SK-N-SH (cell line): ENCODE data around the gene MAD2L1. TPM values are rescaled to one million over a fixed set of nuclear protein-coding genes. Genes with fewer than 3 reads are reported as not detected.

ENCODE experiments used
- CTCF ChIA-PET: fragments of 300-600, 350-600 bp; formaldehyde crosslinking; extraction: SDS; loops from one replicate; lab custom pipeline; 2021; lab: Yijun Ruan, JAX
- POLR2A ChIA-PET: fragments of 350-600 bp; sonication (Branson Sonifier 250); formaldehyde crosslinking; extraction: SDS; loops from one replicate; lab custom pipeline; 2020; ENCODE audit warnings: antibody characterized with exemption, inconsistent platforms; lab: Yijun Ruan, JAX
- DNase-seq: peaks from one replicate; pipeline ENCODE4 v3.0.0; 2012
- H2AFZ ChIP-seq: fragments of 200-600 bp; sonication (generic); 2 replicates; pipeline ENCODE4 v1.8.1; 2016; ENCODE audit warnings: antibody characterized with exemption, mild to moderate bottlenecking, low read depth
- H3F3A ChIP-seq: fragments of 200-600 bp; sonication (generic); replicated peaks from 2 replicates; pipeline ENCODE3; 2016; ENCODE audit warnings: antibody characterized with exemption, mild to moderate bottlenecking; ENCODE audit not compliant: insufficient read depth
- H3K27ac ChIP-seq, 2 experiments: fragments of 200-500 bp in 1 of 2; fragments of 200-600 bp in 1 of 2; sonication (Bioruptor generic) in 1 of 2; sonication (generic), shearing (Covaris generic) in 1 of 2; 2 replicates each; pipeline versions ENCODE4 v1.5.1 to v1.6.1; 2014 to 2016; ENCODE audit warnings: low read depth in 2 of 2, inconsistent platforms in 1 of 2, low read length in 1 of 2, mild to moderate bottlenecking in 1 of 2, mixed read lengths in 1 of 2
- H3K27me3 ChIP-seq: fragments of 200-600 bp; sonication (generic), shearing (Covaris generic); 2 replicates; pipeline ENCODE4 v1.6.1; 2016; ENCODE audit warnings: mixed run types; ENCODE audit not compliant: insufficient read depth
- H3K36me3 ChIP-seq, 2 experiments: fragments of 200-500 bp in 1 of 2; fragments of 200-600 bp in 1 of 2; sonication (Bioruptor generic) in 1 of 2; sonication (generic) in 1 of 2; replicated peaks in 1 of 2; 2 replicates each; pipeline versions ENCODE3 to v1.5.1; 2014 to 2016; ENCODE audit warnings: low read length in 1 of 2, mild to moderate bottlenecking in 1 of 2; ENCODE audit not compliant: insufficient read depth in 2 of 2, control insufficient read depth in 1 of 2
- H3K4me1 ChIP-seq, 2 experiments: fragments of 200-500 bp in 1 of 2; fragments of 200-600 bp in 1 of 2; sonication (Bioruptor generic) in 1 of 2; sonication (generic), shearing (Covaris generic) in 1 of 2; 2 replicates each; pipeline versions ENCODE4 v1.5.1 to v1.6.1; 2014 to 2016; ENCODE audit warnings: low read depth in 1 of 2, low read length in 1 of 2, mixed run types in 1 of 2; ENCODE audit not compliant: insufficient read depth in 2 of 2, control insufficient read depth in 1 of 2
- H3K4me2 ChIP-seq: fragments of 200-600 bp; sonication (generic), shearing (Covaris generic); 2 replicates; pipeline ENCODE4 v1.6.1; 2017; ENCODE audit warnings: mixed run types
- H3K4me3 ChIP-seq, 2 experiments: fragments of 200-500 bp in 1 of 2; fragments of 200-600 bp in 1 of 2; sonication (Bioruptor generic) in 1 of 2; sonication (generic), shearing (Covaris generic) in 1 of 2; 2 replicates each; pipeline versions ENCODE4 v1.5.1 to v1.8.1; 2014 to 2016; ENCODE audit warnings: low read depth in 2 of 2, inconsistent platforms in 1 of 2, low read length in 1 of 2, mild to moderate bottlenecking in 1 of 2, mixed read lengths in 1 of 2, moderate library complexity in 1 of 2
- H3K79me2 ChIP-seq: fragments of 200-600 bp; sonication (generic); 2 replicates; pipeline ENCODE4 v1.8.1; 2017; ENCODE audit warnings: mild to moderate bottlenecking; ENCODE audit not compliant: insufficient read depth
- H3K9ac ChIP-seq: fragments of 200-600 bp; sonication (generic); 2 replicates; pipeline ENCODE4 v1.6.1; 2017; ENCODE audit warnings: mixed run types
- H3K9me2 ChIP-seq: fragments of 200-600 bp; sonication (generic); 2 replicates; pipeline ENCODE4 v1.6.1; 2017; ENCODE audit warnings: mixed run types
- H3K9me3 ChIP-seq: fragments of 200-600 bp; sonication (generic); 2 replicates; pipeline ENCODE4 v1.6.1; 2017; ENCODE audit warnings: mixed run types, mild to moderate bottlenecking, moderate library complexity
- H4K20me1 ChIP-seq: fragments of 200-600 bp; sonication (generic); 2 replicates; pipeline ENCODE4 v1.6.1; 2017; ENCODE audit warnings: mild to moderate bottlenecking, mixed run types; ENCODE audit not compliant: insufficient read depth
- CHD2 ChIP-seq: fragments of 150-350 bp; IDR thresholded peaks from 2 replicates; pipeline ENCODE4 v1.6.1; 2018; ENCODE audit warnings: low read length; ENCODE audit not compliant: partially characterized antibody
- ELF1 ChIP-seq: IDR thresholded peaks from 2 replicates; pipeline ENCODE4 v1.4.0; 2012
- EZH2phosphoT487 ChIP-seq: fragments of 200-600 bp; sonication (generic); IDR thresholded peaks from 2 replicates; pipeline ENCODE4 v1.6.1; 2017; ENCODE audit warnings: low read depth, mixed run types, mild to moderate bottlenecking, antibody characterized with exemption, moderate library complexity, borderline replicate concordance
- IRF3 ChIP-seq: fragments of 150-350 bp; IDR thresholded peaks from 2 replicates; pipeline ENCODE4 v1.6.1; 2016; ENCODE audit warnings: mild to moderate bottlenecking, low read depth, low read length
- MEF2A ChIP-seq: IDR thresholded peaks from 2 replicates; pipeline ENCODE4 v1.4.0; 2012; ENCODE audit warnings: low read depth, borderline replicate concordance
- NFIC ChIP-seq: IDR thresholded peaks from 2 replicates; pipeline ENCODE4 v1.4.0; 2012; ENCODE audit warnings: borderline replicate concordance
- NRF1 ChIP-seq: IDR thresholded peaks from 2 replicates; pipeline ENCODE4 v1.6.1; 2012; ENCODE audit warnings: low read depth, mild to moderate bottlenecking, low read length
- POLR2AphosphoS5 ChIP-seq: IDR thresholded peaks from 2 replicates; pipeline ENCODE4 v1.6.1; 2012; ENCODE audit warnings: low read depth, low read length
- SMC3 ChIP-seq: IDR thresholded peaks from 2 replicates; pipeline ENCODE4 v1.6.1; 2012; ENCODE audit warnings: low read depth, low read length, improper control_type of control experiment
- TCF12 ChIP-seq: IDR thresholded peaks from 2 replicates; pipeline ENCODE4 v1.4.0; 2012
- WGBS: methylation state at CpG from one replicate; pipeline ENCODE4 v1.1.6; 2017; ENCODE audit warnings: low lambda C conversion rate; 5-methylcytosine and 5-hydroxymethylcytosine counted together
- polyA plus RNA-seq, 3 experiments: library from polyadenylated mRNA; depleted of rRNA; stranded (reverse); fragments of >200 nt; gene quantifications; 2 replicates each; pipeline ENCODE4 v1.2.3, GENCODE V29; 2012
- TF ChIP-seq, protein P1 (sequence below): IDR thresholded peaks from 2 replicates; pipeline ENCODE4 v1.4.0; 2012; ENCODE audit warnings: low read depth, borderline replicate concordance
- TF ChIP-seq, protein P2 (sequence below): IDR thresholded peaks from 2 replicates; pipeline ENCODE4; 2012
- TF ChIP-seq, protein P3 (sequence below): IDR thresholded peaks from 2 replicates; pipeline ENCODE4 v1.6.1; 2012; ENCODE audit warnings: mild to moderate bottlenecking, low read depth, low read length, moderate library complexity

Gene MAD2L1
- polyA plus RNA-seq, 1 of the 3 experiments (the other 2 are of a cell fraction) = 37.4 TPM

DNA sequence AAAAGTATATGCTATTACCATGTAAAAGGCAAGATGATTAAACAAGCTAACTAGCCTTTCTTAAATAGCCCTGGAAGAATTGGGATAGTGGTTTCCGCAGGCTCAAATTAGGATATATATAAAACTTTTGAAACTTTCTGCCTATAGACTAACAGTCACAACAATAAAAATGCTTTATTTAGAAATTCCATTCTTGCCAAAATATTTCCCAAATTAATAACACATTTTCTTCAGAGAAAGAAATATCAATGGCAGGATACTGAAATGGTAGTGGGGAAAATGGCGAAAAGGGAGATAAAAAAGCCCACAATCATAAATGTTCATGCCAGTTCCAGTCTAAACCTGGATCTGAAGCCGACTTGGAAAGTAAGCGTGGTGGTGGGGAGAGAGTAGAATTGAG is 56.0 kb downstream of the MAD2L1 start:
- CTCF ChIA-PET = no interaction called here
- H3K9me2 ChIP-seq = no peaks in the 10 kb centered on the region

More for the DNA sequence above, 56.0 kb downstream of the MAD2L1 start:
- Histone ChIP-seq H3K4me2 (no peak overlapping the region), H3K27me3 (no peaks in the 10 kb centered on the region), H3K9me3 (no peaks in the 10 kb centered on the region), H4K20me1 (no peaks in the 10 kb centered on the region), H3K4me1 (no peaks in the 10 kb centered on the region; a peak in 1 of 4 replicates), H2AFZ (no peak overlapping the region), H3K27ac (no peak overlapping the region), H3K9ac (no peak overlapping the region), H3F3A (no peaks in the 10 kb centered on the region), H3K79me2 (no peaks in the 10 kb centered on the region), H3K4me3 (no peak overlapping the region), H3K36me3 (no peaks in the 10 kb centered on the region)
- no peak for DNase-seq
- TF ChIP-seq NRF1 (no peak), EZH2phosphoT487 (no peak), MEF2A (no peak), NFIC (no peak), SMC3 (no peak), CHD2 (no peak), ELF1 (no peak), POLR2AphosphoS5 (no peak), TCF12 (no peak), IRF3 (no peak)
- TF ChIP-seq, protein P1, sequence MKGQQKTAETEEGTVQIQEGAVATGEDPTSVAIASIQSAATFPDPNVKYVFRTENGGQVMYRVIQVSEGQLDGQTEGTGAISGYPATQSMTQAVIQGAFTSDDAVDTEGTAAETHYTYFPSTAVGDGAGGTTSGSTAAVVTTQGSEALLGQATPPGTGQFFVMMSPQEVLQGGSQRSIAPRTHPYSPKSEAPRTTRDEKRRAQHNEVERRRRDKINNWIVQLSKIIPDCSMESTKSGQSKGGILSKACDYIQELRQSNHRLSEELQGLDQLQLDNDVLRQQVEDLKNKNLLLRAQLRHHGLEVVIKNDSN = no peak
- TF ChIP-seq, protein P2, sequence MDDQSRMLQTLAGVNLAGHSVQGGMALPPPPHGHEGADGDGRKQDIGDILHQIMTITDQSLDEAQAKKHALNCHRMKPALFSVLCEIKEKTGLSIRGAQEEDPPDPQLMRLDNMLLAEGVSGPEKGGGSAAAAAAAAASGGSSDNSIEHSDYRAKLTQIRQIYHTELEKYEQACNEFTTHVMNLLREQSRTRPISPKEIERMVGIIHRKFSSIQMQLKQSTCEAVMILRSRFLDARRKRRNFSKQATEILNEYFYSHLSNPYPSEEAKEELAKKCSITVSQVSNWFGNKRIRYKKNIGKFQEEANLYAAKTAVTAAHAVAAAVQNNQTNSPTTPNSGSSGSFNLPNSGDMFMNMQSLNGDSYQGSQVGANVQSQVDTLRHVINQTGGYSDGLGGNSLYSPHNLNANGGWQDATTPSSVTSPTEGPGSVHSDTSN = no peak
- TF ChIP-seq, protein P3, sequence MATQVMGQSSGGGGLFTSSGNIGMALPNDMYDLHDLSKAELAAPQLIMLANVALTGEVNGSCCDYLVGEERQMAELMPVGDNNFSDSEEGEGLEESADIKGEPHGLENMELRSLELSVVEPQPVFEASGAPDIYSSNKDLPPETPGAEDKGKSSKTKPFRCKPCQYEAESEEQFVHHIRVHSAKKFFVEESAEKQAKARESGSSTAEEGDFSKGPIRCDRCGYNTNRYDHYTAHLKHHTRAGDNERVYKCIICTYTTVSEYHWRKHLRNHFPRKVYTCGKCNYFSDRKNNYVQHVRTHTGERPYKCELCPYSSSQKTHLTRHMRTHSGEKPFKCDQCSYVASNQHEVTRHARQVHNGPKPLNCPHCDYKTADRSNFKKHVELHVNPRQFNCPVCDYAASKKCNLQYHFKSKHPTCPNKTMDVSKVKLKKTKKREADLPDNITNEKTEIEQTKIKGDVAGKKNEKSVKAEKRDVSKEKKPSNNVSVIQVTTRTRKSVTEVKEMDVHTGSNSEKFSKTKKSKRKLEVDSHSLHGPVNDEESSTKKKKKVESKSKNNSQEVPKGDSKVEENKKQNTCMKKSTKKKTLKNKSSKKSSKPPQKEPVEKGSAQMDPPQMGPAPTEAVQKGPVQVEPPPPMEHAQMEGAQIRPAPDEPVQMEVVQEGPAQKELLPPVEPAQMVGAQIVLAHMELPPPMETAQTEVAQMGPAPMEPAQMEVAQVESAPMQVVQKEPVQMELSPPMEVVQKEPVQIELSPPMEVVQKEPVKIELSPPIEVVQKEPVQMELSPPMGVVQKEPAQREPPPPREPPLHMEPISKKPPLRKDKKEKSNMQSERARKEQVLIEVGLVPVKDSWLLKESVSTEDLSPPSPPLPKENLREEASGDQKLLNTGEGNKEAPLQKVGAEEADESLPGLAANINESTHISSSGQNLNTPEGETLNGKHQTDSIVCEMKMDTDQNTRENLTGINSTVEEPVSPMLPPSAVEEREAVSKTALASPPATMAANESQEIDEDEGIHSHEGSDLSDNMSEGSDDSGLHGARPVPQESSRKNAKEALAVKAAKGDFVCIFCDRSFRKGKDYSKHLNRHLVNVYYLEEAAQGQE = no peak
- WGBS = 49% methylated on average over 4 of the region's 4 CpGs
- POLR2A ChIA-PET = no interaction called here
